Fibroblast of mammary gland (primary cell): ENCODE measurements around the gene MAGI3.

Experiments
- DNase-seq: peaks from one replicate; pipeline ENCODE4 v3.0.0-alpha.2; 2010; ENCODE audit warnings: low read depth
- H3K4me3 ChIP-seq: 2 replicates; pipeline ENCODE4 v1.5.1; 2011; ENCODE audit warnings: low read depth, mild to moderate bottlenecking, low read length, moderate library complexity; ENCODE audit not compliant: control insufficient read depth
- CTCF ChIP-seq: conservative IDR thresholded peaks from 2 replicates; pipeline ENCODE4 v1.5.1; 2011; ENCODE audit warnings: low read depth, low read length, inconsistent platforms; ENCODE audit not compliant: control insufficient read depth, insufficient read depth

MAGI3 gene

DNA sequence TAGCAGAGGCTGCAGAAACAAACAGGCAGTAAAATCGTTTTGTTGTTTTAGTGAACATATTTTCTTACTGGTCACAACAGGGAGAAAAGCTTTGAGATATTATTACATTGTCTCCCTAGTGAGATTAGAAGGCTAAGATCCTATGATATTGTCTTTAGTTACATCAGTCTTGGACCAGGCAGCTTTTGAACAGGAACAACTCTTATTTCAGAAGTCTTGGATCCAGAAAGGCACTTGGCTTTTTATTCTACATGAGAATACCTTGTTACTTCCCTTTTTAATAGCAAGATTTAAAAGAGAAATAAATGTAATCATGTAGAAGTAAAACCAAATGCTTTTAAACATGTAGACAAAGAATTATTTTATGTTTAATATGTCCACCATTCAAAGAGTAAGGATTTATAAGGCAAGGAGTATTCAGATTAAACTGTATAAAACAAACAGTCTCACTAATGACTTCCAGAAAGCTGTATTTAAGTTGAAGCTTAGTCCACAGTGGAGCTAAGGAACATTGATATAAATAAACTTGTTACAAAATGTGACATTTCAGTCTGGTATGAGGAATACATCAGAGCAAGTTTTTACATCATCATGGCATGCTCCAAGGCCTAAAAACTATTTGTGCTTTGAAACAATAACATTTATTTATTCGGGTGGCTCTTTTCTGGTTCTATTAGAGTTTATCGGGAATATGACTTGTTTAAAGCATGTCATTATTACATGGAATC lies 296.7 kb downstream of the MAGI3 start:
- no peak overlapping the region for H3K4me3 ChIP-seq
- TF ChIP-seq CTCF: no peak
- peak; percentile 35 for DNase-seq

- no peak overlapping the region for H3K4me3 ChIP-seq
- DNase-seq: no peak
- no peak for TF ChIP-seq CTCF
Observed at GRCh38 chr1:113691184-113691583, 300.9 kb downstream of the MAGI3 start.

- H3K4me3 ChIP-seq: no peak overlapping the region
- no peak for DNase-seq
- no peak for TF ChIP-seq CTCF
Observed at GRCh38 chr1:113692342-113692741, 302.0 kb downstream of the MAGI3 start.

GRCh38 chr1:113692824-113693431 lies 302.6 kb downstream of the MAGI3 start:
- H3K4me3 ChIP-seq: no peak overlapping the region
- TF ChIP-seq CTCF: no peak
- DNase-seq: no peak

- TF ChIP-seq CTCF: no peak
- H3K4me3 ChIP-seq: no peak overlapping the region
- DNase-seq: no peak
Observed at GRCh38 chr1:113694910-113695309, 304.6 kb downstream of the MAGI3 start.

DNA sequence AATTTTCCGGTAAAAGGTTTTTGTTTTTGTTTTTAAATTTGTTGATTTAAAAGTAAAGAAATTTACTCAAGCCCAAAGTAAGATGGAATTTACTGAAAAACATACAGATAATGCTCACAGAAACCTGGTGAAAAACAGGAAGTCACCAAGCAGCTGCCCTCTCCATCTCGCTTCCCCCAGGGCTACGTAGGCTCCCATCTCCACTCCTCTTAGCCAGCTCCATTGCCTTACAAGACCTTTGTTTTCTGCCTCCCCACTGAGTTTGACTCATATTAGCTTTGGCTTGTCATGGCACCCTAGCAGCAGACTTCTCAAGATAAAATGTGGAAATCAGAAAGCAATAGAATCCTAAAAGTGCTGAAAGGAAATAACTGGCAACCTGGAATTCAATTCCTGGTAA lies 311.1 kb downstream of the MAGI3 start:
- no peak for TF ChIP-seq CTCF
- DNase-seq: no peak
- no peak overlapping the region for H3K4me3 ChIP-seq
